ENCODE measurements around the gene ZBTB44.
"Not testable (repeated sequence)": the region's sequence is repeated elsewhere in the genome, so short reads cannot be mapped to it uniquely, and the experiment has no call there.

ZBTB44 gene, protein sequence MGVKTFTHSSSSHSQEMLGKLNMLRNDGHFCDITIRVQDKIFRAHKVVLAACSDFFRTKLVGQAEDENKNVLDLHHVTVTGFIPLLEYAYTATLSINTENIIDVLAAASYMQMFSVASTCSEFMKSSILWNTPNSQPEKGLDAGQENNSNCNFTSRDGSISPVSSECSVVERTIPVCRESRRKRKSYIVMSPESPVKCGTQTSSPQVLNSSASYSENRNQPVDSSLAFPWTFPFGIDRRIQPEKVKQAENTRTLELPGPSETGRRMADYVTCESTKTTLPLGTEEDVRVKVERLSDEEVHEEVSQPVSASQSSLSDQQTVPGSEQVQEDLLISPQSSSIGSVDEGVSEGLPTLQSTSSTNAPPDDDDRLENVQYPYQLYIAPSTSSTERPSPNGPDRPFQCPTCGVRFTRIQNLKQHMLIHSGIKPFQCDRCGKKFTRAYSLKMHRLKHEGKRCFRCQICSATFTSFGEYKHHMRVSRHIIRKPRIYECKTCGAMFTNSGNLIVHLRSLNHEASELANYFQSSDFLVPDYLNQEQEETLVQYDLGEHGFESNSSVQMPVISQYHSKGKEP

DNA sequence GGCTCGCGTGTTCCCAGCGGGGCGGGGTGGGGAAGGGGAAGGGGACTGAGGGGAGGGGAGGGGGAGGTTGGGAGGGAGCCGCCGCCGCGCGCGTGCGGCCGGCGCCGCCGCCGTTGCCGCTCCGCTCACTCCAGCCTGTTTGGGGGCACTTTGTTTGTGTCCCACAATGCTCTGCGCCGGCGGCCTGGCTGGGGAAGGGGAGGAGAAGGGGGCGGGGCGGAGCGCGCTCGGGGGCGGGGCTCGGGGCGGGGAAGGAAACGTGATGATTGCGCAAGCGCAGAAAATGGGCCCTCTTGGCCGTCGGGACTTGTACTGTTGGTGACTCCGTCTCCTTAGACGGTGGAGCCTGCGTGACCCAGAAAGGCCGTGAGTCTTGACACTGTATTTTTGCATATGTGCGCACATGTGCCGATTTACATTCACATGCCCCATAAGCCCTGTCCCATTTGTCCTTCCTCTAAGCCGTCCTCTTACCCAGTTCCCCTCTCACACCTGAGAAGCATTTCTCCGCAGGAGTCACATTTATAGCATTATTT, at the start of gene ZBTB44:
TSS of gene ZBTB44 (minus strand) at position 168 of the 536 bp plus-strand sequence. CDS start 53,044 bp downstream, outside the sequence.
- DNase-seq (ENCODE audit: low spot score) = peak; percentile 96

DNA sequence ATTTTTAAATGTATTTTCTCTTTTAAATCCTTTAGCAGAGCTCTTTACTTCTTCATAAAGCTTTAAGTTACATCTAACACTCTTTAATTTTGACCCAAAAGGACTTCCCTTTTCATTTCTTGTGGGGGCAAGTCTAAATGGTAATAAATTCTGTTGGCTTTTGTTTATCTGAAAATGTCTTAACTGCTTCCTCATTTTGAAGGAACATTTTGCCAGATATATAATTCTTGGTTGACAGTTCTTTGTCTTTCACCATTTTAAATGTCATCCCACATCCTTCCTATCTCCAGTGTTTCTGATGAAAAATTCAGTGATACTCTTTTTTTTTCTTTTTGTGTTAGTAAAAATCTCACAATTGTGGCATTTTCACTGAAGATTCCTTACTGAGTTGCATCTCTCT, 44.7 kb upstream of the ZBTB44 start:
- no peak for DNase-seq (ENCODE audit: low spot score)

DNA sequence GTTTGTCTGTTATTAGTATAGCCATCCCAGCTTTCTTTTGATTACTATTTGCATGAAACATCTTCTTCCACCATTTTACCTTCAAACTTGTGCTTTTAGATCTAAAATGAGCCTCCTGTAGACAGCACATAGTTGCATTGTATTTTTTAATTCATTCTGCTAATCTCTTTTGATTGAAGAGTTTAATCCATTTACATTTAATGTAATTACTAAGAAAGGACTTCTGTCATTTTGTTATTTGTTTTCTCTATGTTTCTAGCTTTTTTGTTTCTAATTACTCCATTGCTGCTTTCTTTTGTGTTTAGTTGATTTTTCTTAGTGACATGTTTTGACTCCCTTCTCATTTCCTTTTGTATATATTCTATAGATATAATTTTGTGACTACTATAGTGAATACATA, 43.7 kb upstream of the ZBTB44 start:
- no peak for DNase-seq (ENCODE audit: low spot score)

DNA sequence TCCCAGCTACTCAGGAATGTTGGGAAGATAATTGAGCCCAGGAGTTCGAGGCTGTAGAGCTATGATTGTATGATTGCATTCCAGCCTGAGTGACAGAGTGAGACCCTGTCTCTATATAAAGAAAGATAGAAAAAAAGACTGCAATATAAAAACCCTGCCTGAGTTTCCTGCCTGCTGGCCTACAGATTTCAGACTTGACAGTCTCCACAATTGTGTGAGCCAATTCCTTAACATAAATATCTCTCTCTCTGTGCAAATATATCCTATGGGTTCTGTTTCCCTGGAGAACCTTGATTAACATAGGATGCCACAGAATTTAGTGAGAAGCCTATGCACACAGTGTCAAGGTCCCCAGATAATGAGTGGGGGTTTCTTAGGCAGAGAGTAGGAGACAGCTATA, 32.5 kb upstream of the ZBTB44 start:
- no peak for DNase-seq (ENCODE audit: low spot score)

DNA sequence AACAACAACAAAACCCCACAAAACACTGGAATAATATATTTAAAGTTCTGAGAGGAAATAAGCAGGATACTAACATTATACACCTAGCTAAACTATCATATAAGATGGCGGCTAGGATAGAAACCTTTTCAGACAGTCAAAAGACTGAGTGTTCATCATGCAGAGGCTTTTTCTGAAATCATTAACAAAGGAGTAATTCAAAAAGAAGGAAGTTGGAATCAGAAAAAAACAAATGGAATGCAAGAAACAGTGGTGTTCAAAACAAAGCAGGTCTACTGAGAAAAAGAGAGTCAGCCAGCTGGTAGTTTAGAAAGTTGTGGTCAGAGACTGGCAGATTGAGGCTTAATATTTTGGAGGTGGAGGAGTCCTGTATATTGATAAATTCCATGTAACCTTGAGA, 30.1 kb upstream of the ZBTB44 start:
- DNase-seq (ENCODE audit: low spot score) = no peak

DNA sequence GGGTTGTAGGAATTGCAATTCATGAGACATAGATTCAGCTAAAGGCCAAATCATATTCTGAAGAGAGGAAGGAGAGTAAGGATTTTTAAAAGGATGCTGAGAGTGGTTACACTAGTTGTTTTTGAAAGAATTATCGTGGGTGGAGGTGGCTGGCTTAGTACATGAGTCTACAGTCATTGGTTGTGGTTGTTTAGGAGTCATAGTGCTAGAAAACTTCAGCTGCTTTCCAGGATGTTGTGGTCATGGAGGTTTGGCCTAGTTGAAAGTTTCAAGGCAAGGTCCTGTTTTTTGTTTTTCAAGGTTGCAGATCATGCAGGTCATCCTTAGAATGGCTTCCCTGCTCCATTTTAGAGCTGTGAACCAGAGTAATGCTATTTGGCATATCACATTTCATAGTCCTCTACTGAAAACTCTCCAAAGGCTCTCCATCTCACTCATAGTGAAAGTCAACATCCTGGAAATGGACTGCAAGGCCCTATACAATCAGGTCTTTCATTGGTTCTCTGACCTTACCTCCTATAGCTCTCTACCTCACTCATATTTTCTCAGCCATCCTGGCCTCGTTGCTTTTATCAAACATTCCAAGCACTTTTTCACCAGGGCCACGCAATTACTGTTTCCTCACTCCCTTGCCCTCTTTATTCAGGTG, 26.1 kb upstream of the ZBTB44 start:
- no peak for DNase-seq (ENCODE audit: low spot score)

DNA sequence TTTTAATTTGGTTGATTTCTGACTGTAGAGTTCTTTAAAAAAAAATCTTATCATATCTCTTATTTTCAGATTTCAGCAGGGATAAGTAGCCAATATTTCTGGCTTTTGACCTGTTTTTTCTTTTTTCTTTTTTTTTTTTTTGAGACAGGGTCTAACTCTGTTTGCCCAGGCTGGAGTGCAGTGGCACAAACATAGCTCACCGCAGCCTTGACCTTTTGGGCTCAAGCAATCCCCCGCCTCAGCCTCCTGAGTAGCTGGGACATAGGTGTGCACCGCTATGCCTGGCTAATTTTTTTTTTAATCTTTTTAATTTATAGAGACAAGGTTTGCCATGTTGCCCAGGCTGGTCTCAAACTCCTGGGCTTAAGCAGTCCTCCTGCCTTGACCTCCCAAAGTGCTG, 23.9 kb upstream of the ZBTB44 start:
- no peak for DNase-seq (ENCODE audit: low spot score)

DNA sequence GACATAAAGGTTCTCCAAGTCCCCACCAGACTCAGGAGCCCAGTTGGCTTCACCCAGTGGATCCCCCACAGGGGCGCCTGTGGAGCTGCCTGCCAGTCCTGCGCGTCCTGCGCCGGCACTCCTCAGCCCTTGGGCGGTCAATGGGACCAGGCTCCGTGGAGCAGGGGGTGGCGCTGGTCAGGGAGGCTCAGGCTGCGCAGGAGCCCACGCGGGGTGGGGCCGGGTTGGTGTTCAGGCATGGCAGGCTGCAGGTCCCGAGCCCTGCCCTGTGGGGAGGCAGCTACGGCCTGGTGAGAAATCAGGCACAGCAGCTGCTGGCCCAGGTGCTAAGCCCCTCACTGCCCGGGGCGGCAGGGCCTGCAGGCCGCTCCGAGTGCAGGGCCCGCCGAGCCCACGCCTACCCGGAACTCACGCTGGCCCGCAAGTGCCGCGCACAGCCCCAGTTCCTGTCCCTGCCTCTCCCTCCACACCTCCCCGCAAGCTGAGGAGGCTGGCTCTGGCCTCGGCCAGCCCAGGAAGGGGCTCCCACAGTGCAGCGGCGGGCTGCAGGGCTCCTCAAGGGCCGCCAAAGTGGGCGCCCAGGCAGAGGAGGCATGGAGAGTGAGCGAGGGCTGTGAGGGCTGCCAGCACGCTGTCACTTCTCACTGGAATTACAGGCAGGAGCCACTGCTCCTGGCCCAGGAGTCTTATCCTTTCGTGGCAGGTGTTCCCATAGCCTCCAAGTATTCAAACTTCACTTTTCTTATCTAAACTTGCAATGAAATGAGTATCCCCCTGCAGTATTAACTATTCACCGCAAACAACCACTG, 22.8 kb upstream of the ZBTB44 start:
- DNase-seq (ENCODE audit: low spot score) = no peak

DNA sequence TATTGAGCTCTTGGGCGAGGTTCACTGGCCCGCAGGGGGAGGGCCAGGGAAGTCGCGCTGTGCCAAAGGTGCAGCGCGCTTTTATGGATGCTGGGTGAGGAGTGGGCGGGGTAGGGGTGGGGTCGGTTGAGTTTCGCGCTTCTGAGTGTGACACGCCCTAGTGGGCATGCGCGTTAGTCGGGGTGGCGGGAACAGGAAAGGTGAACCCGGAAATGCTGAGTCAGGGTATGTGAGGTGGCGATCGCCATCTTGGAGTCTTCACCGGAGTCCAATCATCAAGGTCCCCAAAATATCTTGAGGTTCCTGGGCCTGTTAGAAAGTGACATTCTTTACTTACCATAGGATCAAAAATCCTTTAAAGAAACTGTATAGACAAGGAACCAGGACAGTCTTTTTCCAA, 16.7 kb upstream of the ZBTB44 start:
- not testable (repeated sequence) for DNase-seq (ENCODE audit: low spot score)

DNA sequence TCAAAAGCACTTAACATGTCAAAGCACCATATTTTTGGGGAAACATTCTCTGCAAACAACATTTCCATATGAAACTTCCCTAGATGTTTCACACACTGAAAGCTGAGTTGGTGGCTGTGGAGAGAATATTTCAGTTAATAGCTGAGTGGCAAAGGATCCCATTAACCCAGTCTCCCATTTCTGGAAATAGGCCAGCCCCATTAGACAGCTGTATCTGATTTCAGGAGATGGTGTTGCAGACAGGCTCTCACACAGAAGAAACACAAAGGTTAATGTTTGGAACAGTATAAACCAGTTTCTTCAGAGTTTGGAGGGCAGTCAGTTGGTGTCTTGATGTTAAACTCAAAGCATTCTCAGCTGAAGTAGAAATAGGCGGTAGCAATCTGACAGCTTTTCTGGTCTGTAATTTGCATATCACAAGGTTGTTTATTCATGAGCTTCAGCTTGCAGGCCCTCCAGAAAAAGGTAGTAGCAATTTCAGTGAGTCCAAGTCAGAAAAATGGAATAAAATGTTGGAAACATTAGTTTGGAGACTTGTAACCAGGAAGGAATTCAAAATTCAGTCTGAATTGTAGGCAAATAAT, 15.5 kb upstream of the ZBTB44 start:
- peak; percentile 33 for DNase-seq (ENCODE audit: low spot score)

DNA sequence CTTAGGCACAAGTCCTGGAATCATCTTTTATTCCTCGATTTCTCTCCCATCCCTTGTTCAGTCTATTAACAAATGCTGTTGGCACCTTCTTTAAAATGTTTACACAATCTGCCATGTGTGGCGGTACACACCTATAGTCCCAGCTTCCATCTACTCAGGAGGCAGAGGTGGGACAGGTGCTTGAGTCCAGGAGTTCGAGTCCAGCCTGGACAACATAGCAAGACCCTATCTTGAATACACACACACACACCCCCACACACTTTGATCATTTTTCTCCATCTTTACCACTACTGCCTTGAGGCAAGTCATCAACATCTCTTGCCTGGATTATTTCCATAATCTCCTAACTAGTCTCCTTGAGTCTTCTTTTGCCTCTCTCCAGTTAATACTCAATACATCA, 13.7 kb upstream of the ZBTB44 start:
- no peak for DNase-seq (ENCODE audit: low spot score)

DNA sequence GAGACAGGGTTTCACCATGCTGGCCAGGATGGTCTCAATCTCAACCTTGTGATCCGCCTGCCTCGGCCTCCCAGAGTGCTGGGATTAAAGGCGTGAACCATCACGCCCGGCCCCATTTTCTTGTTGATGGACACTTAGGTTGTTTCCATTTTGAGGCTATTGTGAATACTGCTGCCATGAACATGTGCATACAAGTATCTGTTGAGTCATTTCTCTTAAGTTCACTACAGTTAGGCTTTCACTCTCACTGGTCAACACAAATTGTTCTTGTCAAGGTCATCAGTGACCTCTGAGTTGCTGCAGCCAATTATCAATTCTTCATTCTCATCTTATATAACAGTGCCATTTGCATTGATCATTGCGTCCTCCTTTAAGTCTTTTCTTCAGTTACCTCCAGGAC, 13.0 kb upstream of the ZBTB44 start:
- DNase-seq (ENCODE audit: low spot score) = no peak

DNA sequence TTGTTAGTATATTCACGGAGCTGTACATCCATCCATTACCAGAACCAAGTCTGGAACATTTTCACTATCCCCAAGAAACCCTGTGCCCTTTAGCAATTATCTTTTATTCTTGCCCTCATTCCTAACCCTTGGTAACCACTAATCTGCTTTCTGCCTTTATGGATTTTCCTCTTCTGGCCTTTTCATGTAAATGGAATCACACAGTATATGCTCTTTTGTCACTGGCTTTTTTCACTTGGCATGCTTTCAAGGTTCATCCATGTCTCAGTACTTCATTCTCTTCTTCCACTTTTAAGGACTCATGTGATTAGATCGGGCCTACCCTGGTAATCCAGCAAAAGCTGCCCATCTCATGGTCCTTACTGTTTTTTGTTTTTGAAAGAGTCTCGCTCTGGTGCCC, 11.0 kb upstream of the ZBTB44 start:
- DNase-seq (ENCODE audit: low spot score) = no peak

DNA sequence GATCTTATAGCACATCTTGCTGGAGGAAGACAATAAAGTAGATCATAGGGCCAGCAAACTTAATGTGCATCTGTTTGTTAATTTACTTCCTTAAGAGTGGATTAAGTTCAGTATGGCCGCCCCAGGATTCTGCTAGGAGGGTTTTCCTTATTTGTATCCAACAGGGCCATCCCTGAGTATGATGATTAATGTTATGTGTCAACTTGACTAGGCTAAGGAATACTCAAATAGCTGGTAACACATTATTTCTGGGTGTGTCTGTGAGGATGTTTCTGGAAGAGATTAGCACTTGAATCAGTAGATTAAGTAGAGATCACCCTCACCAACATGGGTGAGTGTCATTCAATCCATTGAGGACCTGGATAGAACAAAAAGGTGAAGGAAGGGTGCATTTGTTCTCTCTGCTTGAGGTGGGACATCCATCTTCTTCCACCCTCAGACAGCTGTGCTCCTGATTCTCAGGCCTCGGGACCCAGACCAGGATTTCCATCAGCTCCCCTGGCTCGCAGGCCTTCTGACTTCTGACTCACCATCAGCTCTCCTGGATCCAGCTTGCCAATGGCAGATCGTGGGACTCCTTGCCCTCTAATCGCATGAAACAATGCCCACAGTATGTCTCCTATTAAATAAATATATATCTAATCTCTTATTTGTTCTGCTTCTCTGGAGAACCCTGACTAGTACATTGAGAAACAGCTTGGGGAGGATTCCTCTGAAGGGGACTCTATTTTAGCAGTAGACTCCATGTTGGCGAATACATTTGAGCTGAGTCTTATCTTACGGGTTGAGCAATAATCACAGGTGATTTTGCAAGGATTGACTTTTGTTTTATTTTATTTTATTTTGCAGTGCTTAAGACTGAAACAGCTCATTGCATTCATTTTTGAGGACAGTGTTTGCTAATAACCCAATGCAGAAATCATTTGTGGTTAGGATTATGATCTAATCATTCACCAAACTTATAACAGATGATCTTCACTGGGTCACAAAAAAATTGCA, 9.0 kb upstream of the ZBTB44 start:
- DNase-seq (ENCODE audit: low spot score) = no peak

DNA sequence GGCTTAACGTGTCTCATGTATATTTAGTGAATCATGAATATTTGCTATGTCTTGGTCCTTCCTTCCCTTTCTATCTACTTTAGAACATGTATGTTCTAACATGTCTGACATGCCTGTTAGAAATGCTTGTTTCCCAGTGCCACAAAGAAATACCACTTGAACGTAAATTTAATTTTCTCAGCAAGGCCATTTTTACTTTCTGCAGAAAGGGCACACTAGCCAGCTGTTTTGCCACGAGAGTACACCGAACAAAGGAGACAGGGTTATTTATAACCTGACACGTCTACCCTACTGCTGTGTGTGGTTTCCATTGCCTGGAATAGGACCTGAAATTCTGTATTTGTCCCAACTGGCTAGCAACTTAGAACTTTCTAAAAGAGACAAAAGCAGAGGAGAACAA, 7.4 kb upstream of the ZBTB44 start:
- no peak for DNase-seq (ENCODE audit: low spot score)

DNA sequence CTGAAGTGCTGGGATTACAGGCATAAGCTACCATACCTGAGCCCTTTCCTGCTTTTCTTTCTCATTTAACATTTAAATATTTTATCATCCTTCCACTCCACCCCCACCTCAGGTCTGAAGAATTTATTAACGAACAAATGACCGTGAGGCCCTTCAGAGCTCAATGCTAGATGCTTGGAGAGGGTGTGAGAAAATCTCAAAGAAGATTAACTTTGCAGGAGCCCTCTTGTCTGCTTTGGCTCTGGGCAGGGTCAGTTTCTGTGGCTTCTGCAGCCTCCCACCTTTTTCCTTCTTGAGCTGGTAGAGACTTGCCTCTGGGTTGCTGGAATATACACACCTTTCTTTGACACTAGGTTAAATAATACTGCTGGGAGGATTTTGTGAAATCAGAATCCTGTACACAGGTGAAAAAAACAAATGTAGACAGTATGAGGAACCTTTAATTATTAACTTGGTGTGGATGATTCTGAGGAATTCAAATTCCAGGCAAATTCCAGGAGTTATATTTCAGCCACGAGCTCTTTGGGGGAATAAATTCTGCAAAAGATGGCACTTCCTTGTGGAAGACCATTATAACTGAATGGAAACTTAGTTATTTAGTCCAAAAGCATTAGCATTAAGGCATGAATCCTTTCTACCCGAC, 3.4 kb upstream of the ZBTB44 start:
- DNase-seq (ENCODE audit: low spot score) = no peak

DNA sequence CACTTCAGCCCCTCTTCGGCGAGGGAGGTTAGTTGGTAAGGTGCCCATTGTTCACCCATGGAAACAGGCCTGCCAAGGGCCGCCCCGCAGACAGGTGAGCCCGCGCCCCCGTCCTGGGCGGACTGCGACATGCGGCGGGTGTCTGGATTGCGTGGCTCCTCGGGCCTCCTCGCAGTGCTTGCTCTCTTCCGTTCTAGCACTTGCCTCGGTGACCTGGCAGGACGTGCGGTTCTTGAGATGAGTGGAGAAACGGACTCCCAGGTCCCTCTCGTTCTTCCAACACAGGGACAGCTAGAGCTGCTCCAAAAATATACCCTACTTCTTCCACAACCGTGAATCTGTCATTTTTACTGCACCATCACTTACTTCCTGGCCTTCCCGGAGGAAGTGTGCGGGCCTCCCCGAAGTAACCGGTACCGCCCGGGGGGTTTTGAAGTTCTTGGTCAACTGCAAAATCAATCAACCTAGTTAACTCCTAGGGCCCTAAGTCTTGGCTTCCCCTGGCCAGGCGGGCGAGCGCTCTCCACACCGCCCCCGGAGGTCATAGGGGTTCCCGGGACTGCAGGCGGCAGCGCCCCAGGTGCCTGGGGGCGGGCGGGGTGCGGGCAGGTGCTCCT, 745 bp upstream of the ZBTB44 start:
- peak; percentile 80 for DNase-seq (ENCODE audit: low spot score)

DNA sequence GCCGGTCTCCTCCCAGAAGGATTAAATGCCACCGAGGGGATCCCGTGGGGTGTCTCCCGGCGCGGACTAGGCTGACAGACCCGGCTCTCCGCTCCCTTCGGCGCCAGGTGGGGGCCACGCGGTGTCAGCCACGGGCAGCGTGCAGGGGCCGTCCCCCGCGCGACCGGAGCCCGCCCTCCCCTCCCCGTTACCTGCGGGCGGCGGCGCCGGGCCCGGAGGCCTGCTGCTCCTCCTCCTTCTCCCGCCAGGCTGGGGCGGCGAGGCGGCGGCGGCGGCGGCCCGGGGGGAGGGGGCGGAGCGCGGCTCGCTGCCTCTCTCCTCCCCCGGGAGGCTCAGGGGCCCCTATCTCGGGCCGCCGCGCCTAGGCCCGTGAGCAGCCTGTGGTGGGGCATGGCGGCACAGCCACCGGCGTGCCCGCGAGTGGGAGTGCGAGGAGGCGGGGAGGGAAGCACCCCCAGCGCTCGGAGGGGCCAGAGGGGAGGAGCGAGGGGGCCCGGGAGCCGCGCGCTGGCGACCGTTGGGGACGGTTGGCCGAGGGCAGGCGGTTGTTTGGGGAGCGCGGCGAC, 450 bp downstream of the ZBTB44 start:
- DNase-seq (ENCODE audit: low spot score) = peak; percentile 78

All from germinal center (tissue), 1 donor.